Activated CD4-positive, alpha-beta T cell treated with anti-CD3 and anti-CD28 coated beads for 1 hour (primary cell): ENCODE data around the gene NCAPH2.
A peak's percentile ranks its signal among the peaks of the same experiment; 100 is the strongest.
"Not testable (repeated sequence)": the region's sequence is repeated elsewhere in the genome, so short reads cannot be mapped to it uniquely, and the experiment has no call there.

Source experiments
- DNase-seq: peaks from one replicate; pipeline ENCODE4 v3.0.0-alpha.2; 2020

Gene NCAPH2

DNA sequence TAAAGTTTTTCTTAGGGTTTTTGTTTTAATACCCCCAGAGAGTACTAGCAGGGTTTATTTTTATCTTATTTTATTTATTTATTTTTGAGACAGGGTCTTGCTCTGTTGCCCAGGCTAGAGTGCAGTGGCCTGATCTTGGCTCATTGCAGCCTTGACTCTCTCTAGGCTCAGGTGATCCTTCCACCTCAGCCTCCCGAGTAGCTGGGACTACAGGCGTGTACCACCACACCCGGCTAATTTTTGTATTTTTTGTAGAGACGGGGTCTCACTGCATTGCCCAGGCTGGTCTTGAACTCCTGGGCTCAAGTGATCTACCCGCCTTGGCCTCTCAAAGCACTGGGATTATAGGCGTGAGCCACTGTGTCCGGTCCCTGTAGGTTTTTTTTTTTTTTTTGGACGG, 12.2 kb downstream of the NCAPH2 start:
- DNase-seq, result not testable (repeated sequence)

- no peak for DNase-seq
Observed at GRCh38 chr22:50520826-50521453, 12.9 kb downstream of the NCAPH2 start.

DNA sequence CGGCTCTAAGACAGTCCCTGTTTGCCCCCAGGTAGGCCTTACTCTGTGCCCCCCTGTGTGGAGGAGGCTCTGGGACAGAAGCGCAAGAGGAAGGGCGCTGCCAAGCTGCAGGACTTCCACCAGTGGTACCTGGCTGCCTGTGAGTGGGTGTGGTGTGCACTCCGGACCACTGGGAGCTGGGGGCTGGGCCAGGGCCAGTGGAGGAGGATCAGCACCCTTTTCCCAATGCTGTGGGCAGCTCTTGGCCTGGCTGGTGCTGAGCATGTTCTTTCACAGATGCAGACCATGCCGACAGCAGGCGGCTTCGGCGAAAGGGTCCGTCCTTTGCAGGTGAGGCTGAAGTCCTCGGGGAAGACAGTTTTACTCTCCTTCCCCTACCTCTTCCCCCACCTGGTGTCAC, 13.7 kb downstream of the NCAPH2 start:
- DNase-seq, result no peak

GRCh38 chr22:50522208-50522805, 14.3 kb downstream of the NCAPH2 start:
- no peak for DNase-seq

GRCh38 chr22:50522806-50523438, 14.9 kb downstream of the NCAPH2 start:
- DNase-seq, result no peak

GRCh38 chr22:50523458-50523805, 15.4 kb downstream of the NCAPH2 start:
- no peak for DNase-seq

- DNase-seq, result no peak
Observed at GRCh38 chr22:50523806-50524675, 16.0 kb downstream of the NCAPH2 start.

- no peak for DNase-seq
Observed at GRCh38 chr22:50524676-50525103, 16.7 kb downstream of the NCAPH2 start.

- DNase-seq, result peak; percentile 98
Observed at GRCh38 chr22:50525104-50525857, 17.3 kb downstream of the NCAPH2 start, which contains the start of gene SCO2. Gene SCO2, minus strand, starts transcription at chr22:50525598. Its CDS starts 1,187 bp downstream, at chr22:50524411.

DNA sequence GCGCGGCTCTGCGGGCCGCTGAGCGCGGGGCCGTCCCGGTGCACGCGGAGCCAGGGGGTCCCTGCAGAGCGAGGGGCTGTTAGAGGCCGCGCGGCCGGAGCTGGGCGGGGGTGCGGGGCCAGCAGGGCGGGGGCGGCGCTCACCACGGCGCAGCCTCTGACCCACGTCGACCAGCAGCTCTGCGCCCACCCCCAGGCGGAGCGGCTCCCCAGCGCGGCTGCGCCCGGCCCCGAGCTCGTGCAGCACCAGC, 17.8 kb downstream of the NCAPH2 start:
- no peak for DNase-seq

DNA sequence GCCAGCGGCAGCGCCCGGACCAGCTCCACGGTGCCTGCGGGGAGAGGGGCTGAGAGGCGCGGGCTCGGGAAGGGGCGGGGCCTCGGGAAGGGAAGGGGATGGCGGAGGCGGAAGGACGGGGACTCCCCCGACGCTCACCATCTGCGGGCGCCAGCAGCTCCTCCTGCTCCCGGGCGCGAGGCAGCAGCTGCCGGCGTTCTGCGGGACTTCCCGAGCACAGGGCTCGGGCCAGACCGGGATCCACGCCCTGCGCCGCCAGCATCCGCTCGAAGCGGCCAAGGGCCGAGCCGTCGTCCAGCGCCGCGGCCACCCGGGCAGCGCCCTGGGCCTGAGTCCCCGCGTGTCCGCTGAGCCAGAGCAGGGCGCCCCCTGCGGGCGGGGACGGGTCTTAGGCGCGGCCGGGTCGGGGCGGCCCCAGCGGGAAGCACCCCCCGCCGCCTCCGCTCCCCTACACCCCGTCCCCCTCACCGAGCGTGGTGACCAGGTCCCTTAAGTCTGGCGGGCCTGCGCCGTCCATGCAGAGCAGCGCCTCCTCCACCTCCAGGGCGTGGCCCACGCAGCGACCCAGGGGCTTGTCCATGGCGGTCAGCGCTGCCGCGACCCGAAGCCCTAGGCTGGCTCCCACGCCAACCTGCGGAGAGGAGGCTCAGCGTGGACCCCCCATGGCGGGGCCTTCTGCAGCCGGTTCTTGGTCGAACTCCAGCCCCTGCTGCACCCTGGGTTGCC, 18.2 kb downstream of the NCAPH2 start:
- DNase-seq, result peak; percentile 75

GRCh38 chr22:50526834-50527801, 19.1 kb downstream of the NCAPH2 start:
- no peak for DNase-seq

DNA sequence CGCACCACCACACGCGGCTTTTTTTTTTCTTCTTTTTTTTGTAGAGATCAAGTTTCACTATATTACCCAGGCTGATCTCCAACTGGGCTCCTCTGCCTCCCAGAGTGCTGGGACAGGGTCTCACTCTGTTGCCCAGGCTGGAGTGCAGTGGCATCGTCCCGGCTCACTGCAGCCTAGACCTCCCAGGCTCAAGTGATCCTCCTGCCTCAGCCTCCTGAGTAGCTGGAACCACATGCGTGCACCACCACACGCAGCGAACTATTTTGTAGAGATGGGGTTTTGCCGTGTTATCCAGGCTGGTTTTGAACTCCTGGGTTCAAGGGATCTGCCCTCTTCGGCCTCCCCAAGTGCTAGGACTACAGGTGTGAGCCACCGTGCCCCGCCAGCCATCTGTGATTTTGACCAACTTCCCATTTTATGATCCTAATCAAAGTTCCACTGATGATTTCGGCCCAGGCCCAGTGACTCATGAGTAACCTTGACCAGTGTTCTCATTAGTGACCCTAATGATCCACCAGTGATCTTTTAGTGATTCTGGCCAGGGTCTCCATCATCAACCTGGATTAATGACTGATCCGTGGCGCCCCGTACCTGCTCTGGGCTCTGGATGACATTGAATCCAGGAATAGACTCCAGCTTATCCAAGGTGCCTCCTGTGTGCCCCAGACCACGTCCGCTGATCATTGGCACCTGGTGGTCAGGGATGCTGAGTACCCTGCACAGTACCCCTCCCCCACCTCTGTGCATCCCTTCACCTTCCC, 20.1 kb downstream of the NCAPH2 start:
- DNase-seq, result no peak

- DNase-seq, result no peak
Observed at GRCh38 chr22:50528682-50529415, 20.8 kb downstream of the NCAPH2 start.

GRCh38 chr22:50529416-50529896, 21.4 kb downstream of the NCAPH2 start:
- DNase-seq, result no peak

DNA sequence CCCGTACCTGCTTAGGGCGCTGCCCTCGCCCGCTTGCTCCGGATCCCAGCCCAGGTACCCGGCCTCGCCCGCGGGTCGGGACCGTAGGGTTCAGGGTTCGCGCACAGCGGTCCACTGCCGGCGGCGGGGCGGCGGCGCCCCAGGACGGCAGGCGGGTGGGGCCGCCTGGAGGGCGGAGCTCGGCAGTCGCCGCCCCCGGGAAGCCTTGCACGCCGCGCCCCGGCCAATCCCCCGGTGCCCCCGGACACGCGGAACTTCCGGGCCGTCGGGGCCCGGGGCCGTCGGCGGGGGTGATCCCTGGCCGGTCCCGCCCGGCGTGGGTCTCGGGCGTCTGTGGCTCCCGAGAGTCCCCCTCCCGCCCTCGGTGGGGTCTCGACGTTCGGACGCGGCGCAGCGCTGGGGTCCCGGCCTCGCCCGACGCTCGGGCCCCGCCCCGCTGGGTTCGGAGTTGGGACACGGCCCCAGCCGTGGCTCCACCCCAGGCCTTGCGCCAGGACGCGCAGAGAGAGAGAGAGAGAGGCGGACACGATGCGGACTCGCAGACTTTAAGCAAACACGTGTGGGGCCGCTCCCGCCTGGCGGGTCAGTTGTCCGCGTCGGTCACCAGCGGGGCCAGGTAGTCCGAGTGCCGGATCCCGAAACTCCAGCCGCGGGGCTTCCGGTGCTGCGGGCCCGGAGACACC, 22.0 kb downstream of the NCAPH2 start, which contains the start of gene TYMP:
TSS of gene TYMP (minus strand) at position 116 of the 683 bp plus-strand sequence. CDS start 303 bp downstream, outside the sequence.
- peak; percentile 69 for DNase-seq

DNA sequence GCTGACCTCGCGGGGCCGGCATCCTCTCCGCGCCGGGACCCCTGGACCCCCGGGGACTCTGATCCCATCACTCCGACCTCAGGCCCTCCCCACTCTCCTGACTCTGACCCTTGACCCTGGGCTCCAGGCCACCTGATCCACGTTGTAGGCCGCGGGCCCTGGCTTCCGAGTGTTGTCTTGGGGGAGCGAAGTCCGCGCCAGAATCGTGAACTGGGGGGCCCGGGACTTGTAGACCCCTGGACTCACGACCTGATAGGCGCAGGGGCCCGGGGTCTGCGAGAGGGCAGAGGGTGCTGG, 22.5 kb downstream of the NCAPH2 start:
- DNase-seq, result no peak

- DNase-seq, result peak; percentile 81
Observed at GRCh38 chr22:50530877-50531545, 23.0 kb downstream of the NCAPH2 start.
